Measurements from ENCODE around the gene STK26. TPM values are rescaled to one million over a fixed set of nuclear protein-coding genes. Genes with fewer than 3 reads are reported as not detected.

STK26 gene
- total and polyA plus RNA-seq, 2 of the 13 experiments (the other 11 are each of a cell fraction or from before 2014, with no cell fraction given), result 16.9 to 47.9 TPM

GRCh38 chrX:132043977-132044376 lies 20.9 kb downstream of the STK26 start:
- Histone ChIP-seq H2AFZ (ENCODE audit: low read length) (no peak overlapping the region), H3K9me3 (ENCODE audit: low read length) (no peaks in the 10 kb centered on the region), H4K20me1 (ENCODE audit: insufficient read depth, low read length) (no peaks in the 10 kb centered on the region), H3K4me3 (replicated peaks in 1 of 3; ENCODE audit: insufficient read depth in 1 of 3, low read depth in 2 of 3, low read length in 3 of 3) (no peak overlapping the region), H3K79me2 (ENCODE audit: insufficient read depth, low read length) (peaks cover 33% of the 10 kb centered on the region), H3K36me3 (replicated peaks in 1 of 2; ENCODE audit: control insufficient read depth in 1 of 2, insufficient read depth in 2 of 2, low read length in 2 of 2) (no peaks in the 10 kb centered on the region), H3K27ac (ENCODE audit: extremely low read length, insufficient read depth, low read length) (no peak overlapping the region), H3K4me1 (ENCODE audit: insufficient read depth, low read length) (no peaks in the 10 kb centered on the region), H3K4me2 (ENCODE audit: low read depth, low read length) (no peak overlapping the region), H3K27me3 (ENCODE audit: control insufficient read depth in 1 of 2, insufficient read depth in 2 of 2, low read length in 2 of 2) (no peaks in the 10 kb centered on the region), H3K9ac (ENCODE audit: insufficient read depth, low read depth, low read length) (no peak overlapping the region)
- POLR2A ChIA-PET, result no interaction called here
- no peak for TF ChIP-seq ZNF468 (CRISPR knock-in tag; IDR thresholded peaks at IDR 0.05)
- TF ChIP-seq ZBTB38 (CRISPR knock-in tag; IDR thresholded peaks at IDR 0.05), result no peak
- TF ChIP-seq ZNF281 (CRISPR knock-in tag; IDR thresholded peaks at IDR 0.05; ENCODE audit: borderline replicate concordance), result no peak
- TF ChIP-seq AGO2 (optimal IDR thresholded peaks at IDR 0.05; ENCODE audit: low read depth, low read length), result no peak
- ATAC-seq, result no peak
- WGBS (ENCODE audit: low lambda C conversion rate), result 87% methylated on average over 2 of the region's 2 CpGs
- no peak for FAIRE-seq
- no TSS peak for BruUV-seq (replicated peaks)
- in situ Hi-C loops (cut with HindIII; ENCODE audit: extremely low pct_ligation_motif_present, low pct_unique_long_range_greater_than_20kb), result no loop called here
- CTCF ChIA-PET (ENCODE audit: low intra/inter-chr PET ratio, low total read pairs), result no interaction called here
- intact Hi-C loops (cut with micrococcal nuclease; ENCODE audit: unreplicated experiment), result no loop called here
- no peak for DNase-seq (ENCODE audit: low spot score)

GRCh38 chrX:132044953-132045352 lies 21.9 kb downstream of the STK26 start:
- no TSS peak for BruUV-seq (replicated peaks)
- intact Hi-C loops (cut with micrococcal nuclease; ENCODE audit: unreplicated experiment) (no loop called here), in situ Hi-C loops (cut with HindIII; ENCODE audit: extremely low pct_ligation_motif_present, low pct_unique_long_range_greater_than_20kb) (no loop called here)
- Histone ChIP-seq H3K4me2 (ENCODE audit: low read depth, low read length) (no peak overlapping the region), H3K79me2 (ENCODE audit: insufficient read depth, low read length) (peaks cover 29% of the 10 kb centered on the region), H3K36me3 (replicated peaks in 1 of 2; ENCODE audit: control insufficient read depth in 1 of 2, insufficient read depth in 2 of 2, low read length in 2 of 2) (no peaks in the 10 kb centered on the region), H3K9ac (ENCODE audit: insufficient read depth, low read depth, low read length) (no peak overlapping the region), H3K27ac (ENCODE audit: extremely low read length, insufficient read depth, low read length) (no peak overlapping the region), H3K4me3 (replicated peaks in 1 of 3; ENCODE audit: insufficient read depth in 1 of 3, low read depth in 2 of 3, low read length in 3 of 3) (no peak overlapping the region), H2AFZ (ENCODE audit: low read length) (no peak overlapping the region), H3K4me1 (ENCODE audit: insufficient read depth, low read length) (no peaks in the 10 kb centered on the region), H4K20me1 (ENCODE audit: insufficient read depth, low read length) (no peaks in the 10 kb centered on the region), H3K9me3 (ENCODE audit: low read length) (no peaks in the 10 kb centered on the region), H3K27me3 (ENCODE audit: control insufficient read depth in 1 of 2, insufficient read depth in 2 of 2, low read length in 2 of 2) (no peaks in the 10 kb centered on the region)
- FAIRE-seq (no peak), ATAC-seq (no peak), DNase-seq (ENCODE audit: low spot score) (no peak)
- ChIA-PET POLR2A (no interaction called here), CTCF (ENCODE audit: low intra/inter-chr PET ratio, low total read pairs) (no interaction called here)
- WGBS (ENCODE audit: low lambda C conversion rate), result 100% methylated on average over 4 of the region's 4 CpGs
- no peak for TF ChIP-seq ZNF687 (CRISPR knock-in tag; IDR thresholded peaks at IDR 0.05)
- no peak for TF ChIP-seq ZKSCAN8 (CRISPR knock-in tag; IDR thresholded peaks at IDR 0.05; ENCODE audit: borderline replicate concordance)
- TF ChIP-seq ZNF572 (CRISPR knock-in tag; IDR thresholded peaks at IDR 0.05), result no peak
- TF ChIP-seq ELF3 (CRISPR knock-in tag; IDR thresholded peaks at IDR 0.05), result no peak
- no peak for TF ChIP-seq ZNF441 (CRISPR knock-in tag; IDR thresholded peaks at IDR 0.05; ENCODE audit: borderline replicate concordance)
- TF ChIP-seq PITX1 (CRISPR knock-in tag; IDR thresholded peaks at IDR 0.05), result no peak
- TF ChIP-seq NFYC (CRISPR knock-in tag; IDR thresholded peaks at IDR 0.05), result no peak
- no peak for TF ChIP-seq TBP (CRISPR knock-in tag; IDR thresholded peaks at IDR 0.05)
